GM23338 (cell line): ENCODE data around the gene PLEKHN1. TPM values are rescaled to one million over a fixed set of nuclear protein-coding genes. Genes with fewer than 3 reads are reported as not detected.

Source experiments
- ATAC-seq: fragments of 200-7000 bp; cut with Tn5 transposase; 3 replicates; pipeline ENCODE4 v1.9.1; 2020
- DNase-seq: peaks from one replicate; pipeline ENCODE4 v3.0.0-alpha.2; 2015; ENCODE audit warnings: low spot score
- H2AFZ ChIP-seq: fragments of 200-600 bp; sonication (generic); 2 replicates; pipeline ENCODE4 v1.8.0; 2016; ENCODE audit warnings: antibody characterized with exemption, mild to moderate bottlenecking, moderate library complexity
- H3F3A ChIP-seq: fragments of 200-600 bp; sonication (generic); replicated peaks from 2 replicates; pipeline ENCODE4 v1.8.0; 2017; ENCODE audit warnings: antibody characterized with exemption, mixed run types, low read depth
- H3K27ac ChIP-seq: fragments of 200-600 bp; sonication (generic); 2 replicates; pipeline ENCODE4 v1.6.1; 2016; ENCODE audit warnings: low read depth
- H3K27me3 ChIP-seq: fragments of 200-600 bp; sonication (generic); 2 replicates; pipeline ENCODE4 v1.8.0; 2016; ENCODE audit warnings: mild to moderate bottlenecking, mixed run types, moderate library complexity; ENCODE audit not compliant: insufficient read depth
- H3K36me3 ChIP-seq: fragments of 200-600 bp; sonication (generic); 2 replicates; pipeline ENCODE4 v1.8.0; 2016; ENCODE audit warnings: mild to moderate bottlenecking; ENCODE audit not compliant: insufficient read depth
- H3K4me1 ChIP-seq: fragments of 200-600 bp; sonication (generic); 2 replicates; pipeline ENCODE4 v1.8.0; 2016; ENCODE audit warnings: mild to moderate bottlenecking, moderate library complexity; ENCODE audit not compliant: insufficient read depth
- H3K4me2 ChIP-seq: fragments of 200-600 bp; sonication (generic); 2 replicates; pipeline ENCODE4 v1.7.1; 2017; ENCODE audit warnings: mixed run types
- H3K4me3 ChIP-seq: fragments of 200-600 bp; sonication (generic); 2 replicates; pipeline ENCODE4 v1.6.1; 2016; ENCODE audit warnings: mixed run types
- H3K79me2 ChIP-seq: fragments of 200-600 bp; sonication (generic); replicated peaks from 2 replicates; pipeline ENCODE4 v1.8.0; 2017; ENCODE audit warnings: mild to moderate bottlenecking; ENCODE audit not compliant: insufficient read depth
- H3K9me2 ChIP-seq: fragments of 200-600 bp; sonication (generic); 2 replicates; pipeline ENCODE4 v1.8.0; 2017; ENCODE audit not compliant: insufficient read depth
- H4K20me1 ChIP-seq: fragments of 200-600 bp; sonication (generic); replicated peaks from 2 replicates; pipeline ENCODE4 v1.8.0; 2017; ENCODE audit warnings: mild to moderate bottlenecking; ENCODE audit not compliant: insufficient read depth
- H3K27ac Mint-ChIP-seq: 2 replicates; pipeline ENCODE4 v1.8.0; 2020; ENCODE audit warnings: inconsistent platforms, mild to moderate bottlenecking, moderate library complexity, mixed read lengths
- H3K27me3 Mint-ChIP-seq: 3 replicates; pipeline ENCODE4 v1.8.0; 2022; ENCODE audit warnings: low read depth, mild to moderate bottlenecking, moderate library complexity, mixed read lengths, inconsistent platforms; ENCODE audit not compliant: insufficient read depth, poor library complexity
- H3K36me3 Mint-ChIP-seq: 3 replicates; pipeline ENCODE4 v1.8.0; 2021; ENCODE audit warnings: low read depth, mild to moderate bottlenecking, inconsistent platforms, moderate library complexity, mixed read lengths
- H3K4me1 Mint-ChIP-seq: 3 replicates; pipeline ENCODE4 v1.8.0; 2020; ENCODE audit warnings: mild to moderate bottlenecking, inconsistent platforms, mixed read lengths
- H3K4me3 Mint-ChIP-seq: 3 replicates; pipeline ENCODE4 v1.8.0; 2021; ENCODE audit warnings: moderate library complexity, mild to moderate bottlenecking, inconsistent platforms, mixed read lengths
- H3K9me3 Mint-ChIP-seq: 3 replicates; pipeline ENCODE4 v1.8.0; 2020; ENCODE audit warnings: moderate library complexity, mild to moderate bottlenecking, inconsistent platforms, mixed read lengths
- ETS1 ChIP-seq: IDR thresholded peaks from 2 replicates; pipeline ENCODE4 v1.6.1; 2016; ENCODE audit warnings: antibody characterized with exemption
- EZH2 ChIP-seq: fragments of 200-600 bp; sonication (generic); IDR thresholded peaks from one replicate; pipeline ENCODE4 v1.8.0; 2017; ENCODE audit warnings: antibody characterized with exemption, mild to moderate bottlenecking, low read depth; ENCODE audit not compliant: unreplicated experiment
- NANOG ChIP-seq: IDR thresholded peaks from 2 replicates; pipeline ENCODE4 v1.6.1; 2016; ENCODE audit warnings: antibody characterized with exemption, borderline replicate concordance
- POLR2AphosphoS5 ChIP-seq: IDR thresholded peaks from 2 replicates; pipeline ENCODE4 v1.6.1; 2016; ENCODE audit warnings: antibody characterized with exemption, low read depth
- STAT1 ChIP-seq: IDR thresholded peaks from one replicate; pipeline ENCODE4 v1.6.1; 2016; ENCODE audit warnings: antibody characterized with exemption; ENCODE audit not compliant: unreplicated experiment
- ZNF114 ChIP-seq: fragments of 250-450 bp; sonication (Bioruptor Pico); IDR thresholded peaks from 2 replicates; pipeline ENCODE4 v1.5.0; 2020; ENCODE audit warnings: mild to moderate bottlenecking, moderate library complexity
- ZNF331 ChIP-seq: fragments of 250-450 bp; sonication (Bioruptor Pico); IDR thresholded peaks from 2 replicates; pipeline ENCODE4 v1.5.0; 2020; ENCODE audit warnings: low read depth, mild to moderate bottlenecking, moderate library complexity
- ZNF462 ChIP-seq: fragments of 250-450 bp; sonication (Bioruptor Pico); IDR thresholded peaks from 2 replicates; pipeline ENCODE4 v1.5.0; 2020; ENCODE audit warnings: mild to moderate bottlenecking, moderate library complexity
- polyA plus RNA-seq: library from polyadenylated mRNA; unstranded; fragments of >200 nt; fragmentation: Nextera tagmentation; extraction: Ambion mirVana; gene quantifications from 2 replicates; pipeline ENCODE4 v1.2.1, GENCODE V29; 2016
- total RNA-seq: library from RNA; depleted of rRNA; stranded (reverse); fragments of >200 nt; shearing (Covaris generic); gene quantifications from 2 replicates; pipeline ENCODE4 v1.2.3, GENCODE V29; 2014

PLEKHN1 gene
- total and polyA plus RNA-seq, 2 experiments from 2014 or later, result 1.4 to 3.3 TPM

- TF ChIP-seq ETS1 (no peak), ZNF114 (CRISPR knock-in tag) (no peak), EZH2 (no peak), POLR2AphosphoS5 (no peak), ZNF462 (CRISPR knock-in tag) (no peak)
Observed at GRCh38 chr1:950268-950667, 16.0 kb upstream of the PLEKHN1 start (continued).

- Histone ChIP-seq H3K4me2 (no peak overlapping the region), H3K36me3 (peaks cover 25% of the 10 kb centered on the region), H3K9me2 (no peaks in the 10 kb centered on the region), H3K4me1 (no peaks in the 10 kb centered on the region), H2AFZ (no peak overlapping the region), H3F3A (no peaks in the 10 kb centered on the region), H3K4me3 (no peak overlapping the region), H3K79me2 (no peaks in the 10 kb centered on the region), H3K27me3 (no peaks in the 10 kb centered on the region), H4K20me1 (no peaks in the 10 kb centered on the region; the same call in 1 of the 2 replicates), H3K27ac (no peak overlapping the region)
- Mint-ChIP-seq H3K4me3 (no peak overlapping the region), H3K27ac (no peak overlapping the region), H3K27me3 (peaks cover 10% of the 10 kb centered on the region), H3K4me1 (no peaks in the 10 kb centered on the region), H3K36me3 (peaks cover 59% of the 10 kb centered on the region), H3K9me3 (no peaks in the 10 kb centered on the region; the same call in 2 of the 3 replicates)
- DNase-seq (no peak), ATAC-seq (no peak)
- no peak for TF ChIP-seq POLR2AphosphoS5
- TF ChIP-seq ZNF331 (CRISPR knock-in tag), result no peak
- no peak for TF ChIP-seq EZH2
- no peak for TF ChIP-seq ZNF462 (CRISPR knock-in tag)
- TF ChIP-seq NANOG, result no peak
- TF ChIP-seq STAT1, result no peak
Observed at GRCh38 chr1:950881-951280, 15.4 kb upstream of the PLEKHN1 start.
